SU-DHL-6 (cell line): Measurements from ENCODE around the gene SPG21.

Experiments
- H2AFZ ChIP-seq: fragments of 200-600 bp; sonication (generic); 2 replicates; pipeline ENCODE4 v1.6.1; 2014; ENCODE audit warnings: low read depth, mild to moderate bottlenecking, moderate library complexity, mixed read lengths, antibody characterized with exemption, low read length; ENCODE audit not compliant: severe bottlenecking
- H3F3A ChIP-seq: fragments of 200-600 bp; shearing (Covaris generic); 2 replicates; pipeline ENCODE4 v1.6.0; 2016; ENCODE audit warnings: antibody characterized with exemption, mild to moderate bottlenecking; ENCODE audit not compliant: insufficient read depth
- H3K27ac ChIP-seq: fragments of 200-600 bp; sonication (generic); 2 replicates; pipeline ENCODE4 v1.5.1; 2016; ENCODE audit warnings: low read depth, mild to moderate bottlenecking, low read length, moderate library complexity, mixed read lengths
- H3K27me3 ChIP-seq: fragments of 200-600 bp; sonication (generic), shearing (Covaris generic); 2 replicates; pipeline ENCODE4 v1.6.0; 2014; ENCODE audit warnings: mild to moderate bottlenecking, low read length
- H3K36me3 ChIP-seq: fragments of 200-600 bp; sonication (generic); 2 replicates; pipeline ENCODE4 v1.6.1; 2014; ENCODE audit warnings: mild to moderate bottlenecking, low read length, mixed read lengths
- H3K4me2 ChIP-seq: fragments of 300-600, 200-600 bp; shearing (Covaris generic), sonication (generic); 2 replicates; pipeline ENCODE4 v1.6.0; 2014; ENCODE audit warnings: low read length, low read depth, mild to moderate bottlenecking; ENCODE audit not compliant: poor library complexity, severe bottlenecking
- H3K4me3 ChIP-seq: fragments of 200-600 bp; sonication (generic); 2 replicates; pipeline ENCODE4 v1.5.1; 2014; ENCODE audit warnings: antibody characterized with exemption, low read length, mild to moderate bottlenecking, mixed read lengths; ENCODE audit not compliant: insufficient read depth, poor library complexity, severe bottlenecking
- H3K79me2 ChIP-seq: fragments of 200-600 bp; sonication (generic); 2 replicates; pipeline ENCODE4 v1.6.1; 2014; ENCODE audit warnings: mild to moderate bottlenecking, low read length, moderate library complexity; ENCODE audit not compliant: insufficient read depth
- H3K9ac ChIP-seq: fragments of 200-600 bp; sonication (generic); 2 replicates; pipeline ENCODE4 v1.7.0; 2014; ENCODE audit warnings: mild to moderate bottlenecking, low read length
- H3K9me2 ChIP-seq: fragments of 200-600 bp; sonication (generic); replicated peaks from 2 replicates; pipeline ENCODE4 v1.6.1; 2014; ENCODE audit warnings: low read length; ENCODE audit not compliant: insufficient read depth
- H3K9me3 ChIP-seq: fragments of 200-600 bp; sonication (generic); 2 replicates; pipeline ENCODE4 v1.6.1; 2014; ENCODE audit warnings: low read length, mixed read lengths; ENCODE audit not compliant: insufficient read depth
- H4K20me1 ChIP-seq: fragments of 200-600 bp; sonication (generic); 2 replicates; pipeline ENCODE4 v1.6.1; 2014; ENCODE audit warnings: low read depth, mild to moderate bottlenecking, antibody characterized with exemption, low read length, moderate library complexity, mixed read lengths
- CTCF ChIP-seq: fragments of 200-600 bp; sonication (generic); IDR thresholded peaks from one replicate; pipeline ENCODE4 v1.5.1; 2017; ENCODE audit warnings: antibody characterized with exemption, mild to moderate bottlenecking, low read length, moderate library complexity; ENCODE audit not compliant: insufficient read depth, poor library complexity, severe bottlenecking
- EZH2phosphoT487 ChIP-seq: fragments of 200-600 bp; sonication (generic), shearing (Covaris generic); conservative IDR thresholded peaks from 2 replicates; pipeline ENCODE4 v1.6.1; 2018; ENCODE audit warnings: mild to moderate bottlenecking, antibody characterized with exemption, low read length, moderate library complexity, mixed read lengths

The SPG21 gene

GRCh38 chr15:64928626-64929220, 61.0 kb downstream of the SPG21 start:
- no peak overlapping the region for H3K9ac ChIP-seq
- H3K4me3 ChIP-seq, result no peak overlapping the region
- no peaks in the 10 kb centered on the region for H3K27me3 ChIP-seq
- H3K79me2 ChIP-seq, result no peaks in the 10 kb centered on the region
- TF ChIP-seq CTCF (no peak), EZH2phosphoT487 (no peak)
- H3K9me3 ChIP-seq, result no peaks in the 10 kb centered on the region
- H3K27ac ChIP-seq, result no peak overlapping the region
- no peak overlapping the region for H3K4me2 ChIP-seq
- no peaks in the 10 kb centered on the region for H3K36me3 ChIP-seq
- H4K20me1 ChIP-seq, result no peaks in the 10 kb centered on the region
- H3K9me2 ChIP-seq, result no peaks in the 10 kb centered on the region
- no peaks in the 10 kb centered on the region for H3F3A ChIP-seq
- no peak overlapping the region for H2AFZ ChIP-seq

- Histone ChIP-seq H3F3A (no peaks in the 10 kb centered on the region), H3K36me3 (no peaks in the 10 kb centered on the region), H3K27me3 (no peaks in the 10 kb centered on the region), H3K9ac (no peak overlapping the region), H3K79me2 (no peaks in the 10 kb centered on the region), H3K9me3 (no peaks in the 10 kb centered on the region), H3K4me3 (no peak overlapping the region), H2AFZ (no peak overlapping the region), H3K9me2 (no peaks in the 10 kb centered on the region), H3K27ac (no peak overlapping the region), H3K4me2 (no peak overlapping the region), H4K20me1 (no peaks in the 10 kb centered on the region)
- TF ChIP-seq CTCF (no peak), EZH2phosphoT487 (no peak)
Measured at GRCh38 chr15:64926661-64927060, 63.1 kb downstream of the SPG21 start.

GRCh38 chr15:64925335-64926330, 64.1 kb downstream of the SPG21 start:
- Histone ChIP-seq H3K27me3 (no peaks in the 10 kb centered on the region), H3K4me3 (no peak overlapping the region), H3K9me2 (no peaks in the 10 kb centered on the region), H3K36me3 (no peaks in the 10 kb centered on the region), H3K79me2 (no peaks in the 10 kb centered on the region), H2AFZ (no peak overlapping the region), H3F3A (no peaks in the 10 kb centered on the region), H3K4me2 (no peak overlapping the region), H4K20me1 (no peaks in the 10 kb centered on the region), H3K27ac (no peak overlapping the region), H3K9ac (no peak overlapping the region), H3K9me3 (no peaks in the 10 kb centered on the region)
- no peak for TF ChIP-seq EZH2phosphoT487
- no peak for TF ChIP-seq CTCF
